Measurements from ENCODE around the gene ROR1.

- TF ChIP-seq, protein P1, sequence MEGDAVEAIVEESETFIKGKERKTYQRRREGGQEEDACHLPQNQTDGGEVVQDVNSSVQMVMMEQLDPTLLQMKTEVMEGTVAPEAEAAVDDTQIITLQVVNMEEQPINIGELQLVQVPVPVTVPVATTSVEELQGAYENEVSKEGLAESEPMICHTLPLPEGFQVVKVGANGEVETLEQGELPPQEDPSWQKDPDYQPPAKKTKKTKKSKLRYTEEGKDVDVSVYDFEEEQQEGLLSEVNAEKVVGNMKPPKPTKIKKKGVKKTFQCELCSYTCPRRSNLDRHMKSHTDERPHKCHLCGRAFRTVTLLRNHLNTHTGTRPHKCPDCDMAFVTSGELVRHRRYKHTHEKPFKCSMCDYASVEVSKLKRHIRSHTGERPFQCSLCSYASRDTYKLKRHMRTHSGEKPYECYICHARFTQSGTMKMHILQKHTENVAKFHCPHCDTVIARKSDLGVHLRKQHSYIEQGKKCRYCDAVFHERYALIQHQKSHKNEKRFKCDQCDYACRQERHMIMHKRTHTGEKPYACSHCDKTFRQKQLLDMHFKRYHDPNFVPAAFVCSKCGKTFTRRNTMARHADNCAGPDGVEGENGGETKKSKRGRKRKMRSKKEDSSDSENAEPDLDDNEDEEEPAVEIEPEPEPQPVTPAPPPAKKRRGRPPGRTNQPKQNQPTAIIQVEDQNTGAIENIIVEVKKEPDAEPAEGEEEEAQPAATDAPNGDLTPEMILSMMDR (IDR thresholded peaks at IDR 0.05), result no peak
- no peak for TF ChIP-seq POLR2A (IDR thresholded peaks at IDR 0.05)
Observed at GRCh38 chr1:64052777-64053176, 279.0 kb downstream of the ROR1 start.

Measured in testis (tissue), 2 donors.